HG02884 (cell line): ENCODE measurements around the gene RMDN3.

Experiments
- ATAC-seq: cut with Tn5 transposase; IDR thresholded peaks from one replicate; pipeline ENCODE4 v1.9.1; 2021; ENCODE audit warnings: mild to moderate bottlenecking, moderate library complexity; ENCODE audit not compliant: unreplicated experiment

The RMDN3 gene

GRCh38 chr15:40773496-40773895, 18.4 kb upstream of the RMDN3 start:
- no peak for ATAC-seq

- ATAC-seq, result no peak
Measured at GRCh38 chr15:40772014-40772413, 17.0 kb upstream of the RMDN3 start.

GRCh38 chr15:40771242-40771641, 16.2 kb upstream of the RMDN3 start:
- no peak for ATAC-seq

- ATAC-seq, result no peak
Measured at GRCh38 chr15:40770147-40770721, 15.2 kb upstream of the RMDN3 start.

- ATAC-seq, result peak; percentile 43
Measured at GRCh38 chr15:40769274-40770146, 14.5 kb upstream of the RMDN3 start, which contains the start of gene C15orf62. Gene C15orf62, plus strand, starts transcription at chr15:40769980. Its CDS starts 516 bp downstream, at chr15:40770496.

GRCh38 chr15:40768521-40769273, 13.6 kb upstream of the RMDN3 start:
- no peak for ATAC-seq

GRCh38 chr15:40767838-40768500, 12.9 kb upstream of the RMDN3 start:
- ATAC-seq, result no peak

- no peak for ATAC-seq
Measured at GRCh38 chr15:40766906-40767837, 12.1 kb upstream of the RMDN3 start.

GRCh38 chr15:40766194-40766815, 11.3 kb upstream of the RMDN3 start:
- ATAC-seq, result no peak

- ATAC-seq, result no peak
Measured at GRCh38 chr15:40764629-40765103, 9.6 kb upstream of the RMDN3 start.

GRCh38 chr15:40763801-40764628, 9.0 kb upstream of the RMDN3 start, which contains the start of gene GCHFR:
Gene GCHFR, plus strand, starts transcription at chr15:40764068. Its CDS starts 113 bp downstream, at chr15:40764181.
- ATAC-seq, result peak; percentile 67

- ATAC-seq, result peak; percentile 9
Measured at GRCh38 chr15:40762919-40763800, 8.1 kb upstream of the RMDN3 start.

GRCh38 chr15:40759961-40760360, 4.9 kb upstream of the RMDN3 start:
- ATAC-seq, result no peak

GRCh38 chr15:40756938-40757337, 1.9 kb upstream of the RMDN3 start:
- ATAC-seq, result no peak

GRCh38 chr15:40755812-40756208, 756 bp upstream of the RMDN3 start:
- ATAC-seq, result no peak

- ATAC-seq, result no peak
Measured at GRCh38 chr15:40754574-40754882, 526 bp downstream of the RMDN3 start.

- ATAC-seq, result no peak
Measured at GRCh38 chr15:40751745-40752144, 3.3 kb downstream of the RMDN3 start.

- ATAC-seq, result no peak
Measured at GRCh38 chr15:40750885-40751284, 4.2 kb downstream of the RMDN3 start.
